Measurements from ENCODE around the gene RPS6KL1.
"Not testable (repeated sequence)": the region's sequence is repeated elsewhere in the genome, so short reads cannot be mapped to it uniquely, and the experiment has no call there.

RPS6KL1 gene

DNA sequence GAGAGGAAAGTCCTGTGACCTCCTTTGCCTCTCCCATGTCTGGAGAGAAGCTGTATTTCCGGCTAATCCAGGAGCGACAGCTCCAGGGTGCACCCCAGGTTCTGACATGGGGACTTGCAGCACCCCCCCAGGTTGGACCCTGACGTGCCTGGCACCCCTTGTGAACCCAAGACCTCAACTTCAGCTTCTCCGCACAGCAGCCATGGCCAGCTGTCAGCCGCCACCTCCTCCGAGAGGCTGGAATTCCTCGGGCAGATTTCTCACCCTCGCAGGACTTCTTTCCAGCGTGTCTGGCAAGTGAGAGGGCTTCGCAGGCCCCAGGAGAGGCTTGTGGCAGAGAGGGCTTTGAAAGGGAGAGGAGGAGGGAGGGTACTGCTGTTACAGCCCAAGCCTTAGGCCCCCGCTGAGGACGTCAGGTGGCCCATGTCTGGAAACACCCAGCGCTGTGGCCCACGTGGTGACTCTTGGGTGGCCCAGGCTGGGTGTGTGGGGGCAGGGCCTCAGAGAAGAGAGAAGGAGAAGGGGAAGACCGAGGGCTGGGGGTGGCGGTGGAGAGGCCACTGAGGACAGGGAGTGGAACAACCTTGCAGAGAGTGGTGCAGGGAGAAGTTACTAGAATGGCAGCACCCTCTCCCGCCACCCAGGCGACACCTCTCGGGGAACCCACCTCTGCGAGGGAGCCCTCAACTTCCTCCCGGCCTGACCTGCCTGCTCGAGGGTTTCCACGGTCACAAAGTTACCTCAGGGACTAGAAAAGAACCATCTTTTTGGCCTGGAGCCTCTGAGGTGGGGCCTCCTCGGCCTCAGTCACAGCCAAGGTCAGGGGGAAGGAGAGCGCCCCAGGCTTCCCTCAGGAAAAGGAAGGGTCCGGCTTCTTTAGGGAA is 11.7 kb upstream of the RPS6KL1 start:
- no peak for DNase-seq

GRCh38 chr14:74934041-74934440 is 11.0 kb upstream of the RPS6KL1 start:
- DNase-seq, result no peak

- DNase-seq, result not testable (repeated sequence)
Observed at GRCh38 chr14:74932936-74933335, 9.9 kb upstream of the RPS6KL1 start.

GRCh38 chr14:74932401-74932901 is 9.4 kb upstream of the RPS6KL1 start:
- no peak for DNase-seq

DNA sequence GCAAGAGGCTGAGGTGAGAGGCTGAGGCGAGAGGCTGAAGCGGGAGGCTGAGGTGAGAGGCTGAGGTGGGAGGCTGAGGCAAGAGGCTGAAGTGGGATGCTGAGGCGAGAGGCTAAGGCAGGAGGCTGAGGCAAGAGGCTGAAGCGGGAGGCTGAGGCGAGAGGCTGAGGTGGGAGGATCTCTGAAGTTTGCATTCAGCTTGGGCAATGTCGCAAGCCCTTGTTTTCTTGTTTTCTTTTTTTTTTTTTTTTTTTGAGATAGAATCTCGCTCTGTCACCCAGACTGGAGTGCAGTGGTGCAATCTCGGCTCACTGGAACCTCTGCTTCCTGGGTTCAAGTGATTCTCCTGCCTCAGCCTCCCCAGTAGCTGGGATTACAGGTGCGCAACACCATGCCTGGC is 8.7 kb upstream of the RPS6KL1 start:
- DNase-seq, result not testable (repeated sequence)

- DNase-seq, result no peak
Observed at GRCh38 chr14:74929242-74929641, 6.2 kb upstream of the RPS6KL1 start.

GRCh38 chr14:74927225-74927624 is 4.2 kb upstream of the RPS6KL1 start:
- no peak for DNase-seq

DNA sequence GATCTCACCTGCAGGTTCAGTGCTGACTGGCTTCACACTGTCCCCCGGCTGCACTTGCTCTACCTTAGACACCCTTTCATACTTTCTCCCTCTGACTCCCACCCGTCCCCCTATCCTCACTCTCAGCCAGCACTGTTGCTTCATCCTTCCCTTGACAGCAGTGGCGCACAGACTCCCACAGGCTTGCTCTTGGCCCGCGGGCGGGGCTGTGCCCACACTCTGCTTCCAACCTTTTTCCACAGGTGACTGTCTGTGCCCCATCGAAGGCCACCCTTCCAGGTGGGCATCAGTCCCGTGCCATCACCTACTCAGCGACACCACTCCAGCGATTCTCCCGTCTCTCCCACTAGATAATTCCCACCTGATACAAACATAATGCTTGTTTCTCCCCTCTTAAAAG is 1.0 kb upstream of the RPS6KL1 start:
- DNase-seq, result no peak

- no peak for DNase-seq
Observed at GRCh38 chr14:74921987-74922751, 891 bp downstream of the RPS6KL1 start.

DNA sequence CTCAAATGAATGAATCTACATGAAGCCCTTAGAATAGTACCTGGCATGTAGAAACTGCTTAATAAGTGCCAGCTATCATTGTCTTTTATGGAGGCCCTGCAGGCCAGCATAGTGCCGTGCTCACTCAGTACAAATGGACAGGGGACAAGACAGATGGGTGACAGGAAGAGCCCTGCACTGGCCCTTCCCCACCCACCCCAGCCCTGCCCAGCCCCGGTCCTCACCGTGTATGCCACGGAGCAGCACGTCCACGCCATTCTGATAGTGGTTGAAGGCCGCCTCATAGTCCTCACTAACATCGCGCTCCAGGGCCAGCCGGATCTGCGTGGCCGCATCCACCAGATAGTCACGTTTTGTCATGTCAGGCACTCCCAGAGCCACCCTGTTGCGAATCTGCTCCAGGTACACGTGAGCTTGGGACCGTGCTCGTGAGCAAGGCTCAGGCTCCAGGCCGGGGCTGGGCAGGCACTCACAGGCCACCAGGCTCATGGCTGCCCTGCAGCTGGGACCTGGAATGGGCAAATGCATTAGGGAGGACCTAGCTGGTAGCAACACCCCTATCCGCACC is 1.9 kb downstream of the RPS6KL1 start:
- no peak for DNase-seq

DNA sequence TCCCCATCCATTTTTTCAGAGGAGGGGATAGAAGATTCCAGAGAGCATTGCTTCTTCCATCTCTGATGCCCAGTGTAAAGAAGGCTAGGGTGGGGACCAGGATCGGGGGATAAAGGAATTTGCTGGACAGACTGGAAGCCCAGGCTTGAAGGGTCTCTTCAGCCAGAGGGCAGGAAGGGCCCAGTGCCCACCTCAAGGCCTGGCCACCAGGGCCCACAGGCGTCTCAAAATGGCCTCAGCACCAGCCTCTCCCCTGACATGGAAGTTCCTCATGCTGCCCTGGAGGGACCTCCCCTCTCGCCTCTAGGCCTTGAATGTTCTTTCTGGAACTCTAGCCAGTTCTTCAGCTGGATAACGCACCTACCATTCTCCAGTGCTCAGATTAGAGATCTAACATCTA is 2.8 kb downstream of the RPS6KL1 start:
- DNase-seq, result no peak

DNA sequence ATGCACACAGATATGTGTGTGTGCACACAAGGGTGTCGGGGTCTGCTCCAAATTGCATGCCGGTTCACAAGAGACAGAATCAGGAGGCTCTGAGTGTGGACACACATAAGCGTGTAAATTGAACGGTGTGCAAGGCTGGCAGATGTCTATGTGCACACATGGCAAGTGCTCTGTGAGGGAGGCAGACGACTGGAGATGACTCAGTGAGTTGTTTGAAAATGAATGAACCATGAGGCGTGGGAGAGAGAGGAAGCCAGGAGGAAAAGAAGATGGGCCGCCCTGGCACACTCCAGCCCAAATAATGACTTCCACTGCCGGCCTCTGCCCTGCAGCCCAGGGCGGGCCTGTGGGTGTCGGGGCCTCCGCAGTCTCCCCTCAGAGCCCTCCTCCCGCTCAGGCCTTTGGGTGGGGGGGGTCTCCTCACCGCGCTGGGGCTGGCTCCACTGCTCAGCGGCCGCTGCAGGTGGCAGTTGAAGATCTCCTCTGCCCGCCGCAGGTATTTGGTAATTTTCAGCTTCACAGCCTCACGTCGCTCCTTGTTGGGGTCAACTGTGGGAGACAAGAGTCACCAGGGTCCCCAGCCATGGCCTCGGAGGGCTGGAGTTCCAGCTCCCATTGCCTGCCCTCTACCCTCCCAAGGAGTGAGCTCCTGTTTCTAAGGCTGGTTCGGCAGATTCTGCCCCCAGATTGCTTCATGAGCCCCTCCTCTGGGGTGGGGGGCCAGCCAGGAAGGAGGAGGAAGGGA is 3.5 kb downstream of the RPS6KL1 start:
- no peak for DNase-seq

DNA sequence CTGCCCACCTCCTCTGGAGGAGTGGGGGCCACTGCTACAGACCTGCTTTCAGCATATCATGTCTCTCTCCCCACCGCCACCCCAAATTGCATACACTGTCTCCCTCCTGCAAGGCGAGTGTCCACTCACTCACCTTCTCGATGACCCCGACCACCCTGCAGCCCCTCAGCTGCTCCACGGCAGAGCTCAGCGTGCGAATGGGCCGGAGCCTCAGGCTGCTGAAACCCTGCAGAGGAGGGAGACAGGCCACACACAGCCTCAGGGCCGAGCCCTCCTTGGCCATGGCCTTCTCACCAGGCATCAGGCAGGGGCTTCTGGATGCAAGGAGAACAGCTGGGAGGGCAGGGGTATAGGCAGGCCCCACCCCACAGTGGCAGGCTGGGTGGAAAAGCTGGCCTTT is 4.7 kb downstream of the RPS6KL1 start:
- no peak for DNase-seq

DNA sequence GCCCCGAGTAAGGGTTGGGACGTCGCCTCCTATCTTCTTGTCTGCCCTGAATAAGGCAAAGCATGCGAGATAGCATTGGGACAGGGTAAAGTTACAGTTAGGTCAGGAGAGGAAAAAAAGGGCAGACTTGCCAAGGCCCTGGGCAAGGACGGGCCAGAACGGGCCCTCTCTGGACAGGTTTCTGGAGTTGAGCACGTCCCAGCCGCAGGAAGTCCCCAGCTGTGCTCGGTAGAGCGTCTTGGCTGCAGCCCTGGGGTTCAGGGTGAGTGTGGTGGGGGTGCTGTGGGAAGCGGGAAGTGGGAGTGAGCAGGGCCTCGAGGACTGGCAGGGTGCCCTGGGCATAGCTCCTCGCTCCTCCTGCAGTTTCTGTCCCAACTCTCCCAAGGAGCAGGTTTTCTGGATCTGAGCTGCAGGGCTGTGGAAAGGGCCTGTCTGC is 5.4 kb downstream of the RPS6KL1 start:
- DNase-seq, result no peak

- no peak for DNase-seq
Observed at GRCh38 chr14:74917178-74917543, 5.9 kb downstream of the RPS6KL1 start.

DNA sequence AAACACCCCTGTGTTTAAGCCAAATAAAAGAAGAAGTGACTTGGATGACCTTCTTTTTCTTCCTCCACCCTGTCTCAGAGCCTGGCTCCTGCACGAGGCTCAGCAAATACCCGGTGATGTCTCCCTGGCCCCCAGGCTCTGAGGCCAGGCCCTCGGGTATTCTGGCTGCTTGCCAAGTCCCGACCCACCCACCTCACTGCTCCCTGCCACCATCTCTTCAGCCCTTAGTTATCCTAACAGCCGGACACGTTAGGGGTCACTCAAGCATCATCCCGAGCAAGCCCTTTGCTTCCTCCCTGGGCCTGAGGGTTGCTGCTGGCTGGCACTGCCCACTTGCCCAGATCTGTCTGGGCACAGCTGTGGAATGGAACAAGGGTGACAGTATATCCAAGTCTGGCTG is 7.2 kb downstream of the RPS6KL1 start:
- DNase-seq, result no peak

DNA sequence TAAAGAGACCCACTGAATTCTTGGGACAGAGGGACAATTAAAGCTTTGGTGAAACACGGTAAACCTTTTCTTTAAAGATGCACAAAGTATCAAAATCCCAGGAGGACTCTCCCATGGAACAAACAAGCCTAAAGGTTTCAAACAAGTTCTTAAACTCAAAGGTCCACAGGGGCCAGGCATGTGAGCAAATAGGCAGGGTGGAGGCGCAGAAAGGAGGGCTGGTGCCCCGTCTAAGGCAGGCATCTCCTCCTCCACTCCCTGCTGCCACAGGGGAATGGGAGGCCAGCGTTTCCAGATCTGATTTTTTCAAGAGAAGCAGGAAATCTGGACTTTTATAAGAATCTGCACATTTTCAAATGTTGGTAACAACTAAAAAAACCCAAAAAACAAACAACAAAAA is 7.6 kb downstream of the RPS6KL1 start:
- DNase-seq, result no peak

DNA sequence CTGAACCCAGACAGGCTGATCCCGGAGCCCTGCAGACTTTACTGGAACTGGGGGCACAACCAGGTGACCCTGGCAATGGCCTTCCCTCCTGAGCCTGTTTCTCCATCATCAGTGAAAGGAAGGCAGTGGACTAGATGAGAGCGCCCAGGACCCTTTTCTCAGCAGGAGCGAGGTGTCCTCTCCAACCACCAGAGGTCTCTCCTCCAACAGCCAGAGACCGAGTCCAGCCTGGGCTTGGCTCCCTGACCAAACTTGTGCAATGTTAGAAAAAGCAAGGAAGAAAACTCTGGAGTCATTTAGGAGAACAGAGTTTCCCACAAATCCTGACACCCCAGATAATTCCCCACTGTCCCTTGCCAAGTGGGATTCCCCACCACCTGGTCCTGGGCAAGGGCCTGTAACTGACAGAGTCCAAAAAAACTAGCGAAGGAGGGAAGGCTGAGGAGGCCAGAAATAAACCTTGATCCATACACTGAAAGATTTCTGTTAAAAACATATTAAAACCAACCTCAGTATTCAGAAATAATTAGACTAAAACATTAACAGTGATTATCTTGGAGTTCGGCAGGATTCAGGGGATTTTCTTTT is 9.0 kb downstream of the RPS6KL1 start:
- no peak for DNase-seq

DNA sequence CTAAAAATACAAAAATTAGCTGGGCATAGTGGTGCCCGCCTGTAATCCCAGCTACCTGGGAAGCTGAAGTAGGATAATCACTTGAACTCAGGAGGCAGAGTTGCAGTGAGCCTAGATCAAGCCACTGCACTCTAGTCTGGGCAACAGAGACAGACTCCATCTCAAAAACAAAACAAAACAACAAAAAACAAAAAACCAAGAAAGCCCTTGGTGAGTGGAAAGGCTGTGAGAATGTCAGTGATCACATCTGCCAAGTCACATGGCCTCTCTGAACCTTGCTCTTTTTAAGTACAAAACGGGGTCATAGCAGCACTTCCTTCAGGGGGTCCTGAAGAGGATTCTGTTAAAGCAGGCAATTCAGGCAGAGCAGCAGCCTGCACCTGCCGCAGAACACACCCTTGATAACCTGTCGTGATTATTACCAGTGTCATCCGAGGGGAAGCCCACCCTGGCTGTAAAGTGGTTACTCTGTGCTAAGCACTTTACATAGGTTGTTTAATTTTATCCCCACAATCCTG is 9.6 kb downstream of the RPS6KL1 start:
- no peak for DNase-seq

GRCh38 chr14:74912801-74913200 is 10.3 kb downstream of the RPS6KL1 start:
- no peak for DNase-seq

DNA sequence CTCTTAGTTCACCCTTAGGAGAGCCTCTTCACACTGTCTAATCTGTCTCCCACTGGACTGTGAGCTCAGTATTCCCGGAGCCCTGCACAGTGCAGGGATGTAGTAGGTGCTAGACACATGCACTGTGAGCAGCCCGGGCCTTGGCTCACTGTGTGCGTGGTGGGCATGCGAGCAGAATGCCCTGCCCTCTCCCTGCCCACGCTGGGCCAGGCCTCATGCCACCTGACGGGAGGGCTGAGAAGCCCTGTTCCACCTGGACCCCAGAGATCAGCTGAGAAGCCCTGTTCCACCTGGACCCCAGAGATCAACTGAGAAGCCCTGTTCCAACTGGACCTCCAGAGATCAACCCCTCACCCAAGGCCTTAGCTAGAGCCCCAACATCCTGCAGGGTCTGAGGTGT is 10.9 kb downstream of the RPS6KL1 start:
- DNase-seq, result no peak

DNA sequence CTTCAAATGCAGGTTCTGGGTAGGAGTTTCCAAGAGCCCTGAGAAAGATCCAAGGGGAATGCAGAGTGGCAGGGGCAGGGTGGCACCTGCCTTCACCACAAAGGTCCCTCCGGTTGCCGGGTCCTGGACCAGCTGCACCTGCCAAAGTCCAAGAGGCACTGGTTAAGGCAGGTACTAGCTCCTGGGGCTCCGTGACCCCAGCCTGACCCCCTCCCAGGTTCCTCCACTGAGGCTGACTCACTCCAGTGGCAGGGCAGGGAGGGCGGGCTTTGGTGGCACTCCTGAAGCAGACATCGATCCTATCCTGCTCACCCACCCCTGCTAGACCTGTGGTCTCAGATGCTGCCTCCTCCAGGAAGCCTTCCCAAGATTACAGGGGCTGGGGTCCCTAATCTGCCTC is 11.4 kb downstream of the RPS6KL1 start:
- DNase-seq, result no peak
